Dedifferentiated amniotic fluid mesenchymal stem cell (primary cell): ENCODE measurements around the gene STXBP6.

Experiments
- DNase-seq: peaks from one replicate; pipeline ENCODE4 v3.0.0-alpha.2; 2016; ENCODE audit errors: extremely low spot score

Gene STXBP6

DNA sequence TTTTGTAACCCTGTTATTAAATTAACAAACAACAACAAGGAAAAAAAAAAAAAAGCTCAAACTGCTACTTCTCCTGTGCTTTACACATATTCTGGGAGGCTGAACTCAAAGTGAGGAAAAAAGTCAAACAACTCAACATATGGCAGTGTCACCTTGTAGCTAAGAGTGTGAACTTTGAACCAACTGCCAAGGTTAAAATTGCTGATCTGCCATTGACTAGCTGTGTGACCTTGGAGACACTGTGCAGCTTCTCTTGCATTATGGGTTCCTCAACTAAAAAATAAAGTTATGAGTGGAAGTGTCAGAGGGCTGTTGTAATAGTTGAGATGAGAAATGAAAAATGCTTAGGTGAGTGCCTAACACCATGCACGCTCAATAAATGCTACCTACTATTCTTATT lies 34.2 kb downstream of the STXBP6 start:
- no peak for DNase-seq

DNA sequence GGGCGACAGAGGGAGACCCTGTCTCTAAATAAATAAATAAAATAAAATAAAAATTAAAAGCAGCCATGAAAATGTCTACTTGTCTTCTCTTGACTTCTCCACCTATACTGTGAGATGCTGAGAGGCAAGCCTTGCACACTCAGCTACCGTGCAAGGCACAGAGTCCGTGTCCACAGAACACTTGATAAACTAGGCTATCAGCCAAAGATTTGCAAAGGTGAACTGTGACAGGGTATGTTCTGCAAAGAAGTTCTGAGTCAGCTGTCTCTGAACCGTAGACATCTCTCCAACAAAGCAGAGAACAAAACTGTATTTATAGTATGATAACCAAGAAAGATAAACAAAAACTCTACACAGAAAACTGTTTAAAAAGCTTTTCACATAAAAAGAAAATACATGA lies 35.5 kb downstream of the STXBP6 start:
- DNase-seq = no peak

DNA sequence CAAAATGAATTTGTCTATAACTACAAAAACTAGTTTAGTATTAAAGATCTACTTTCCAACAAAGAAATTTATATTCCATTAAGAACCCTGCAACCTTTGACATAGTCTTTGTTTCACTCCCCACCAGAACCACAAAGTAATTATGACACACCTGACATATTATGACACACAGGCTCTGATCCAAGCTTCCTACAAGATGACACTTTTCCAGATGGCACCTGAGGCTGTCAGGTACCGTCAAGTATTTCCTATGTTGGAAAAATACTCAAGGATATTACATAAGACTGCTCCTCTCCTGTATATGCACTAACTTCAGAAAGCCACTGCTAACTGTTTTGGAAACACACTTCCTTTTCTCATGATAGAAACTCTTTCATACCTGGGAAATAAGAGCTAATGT lies 38.9 kb downstream of the STXBP6 start:
- no peak for DNase-seq

DNA sequence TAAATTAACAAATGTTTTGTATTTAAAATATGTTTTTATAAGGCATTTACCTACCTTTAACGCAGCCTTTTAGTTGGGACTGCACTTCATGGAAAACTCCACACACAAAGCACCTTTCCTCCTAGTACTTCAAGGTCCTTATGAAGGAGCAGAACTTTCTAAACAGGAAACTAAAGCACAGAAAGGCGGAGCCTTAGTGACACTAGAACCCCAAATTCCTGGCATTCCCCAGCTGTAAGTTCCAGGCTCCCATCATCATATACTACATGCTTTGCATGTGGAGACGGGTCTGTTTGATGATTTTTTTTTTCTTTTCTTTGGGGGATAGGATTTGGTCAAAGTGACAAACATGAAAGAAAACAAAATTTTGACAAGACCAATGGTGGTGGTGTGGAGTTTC lies 39.5 kb downstream of the STXBP6 start:
- no peak for DNase-seq

DNA sequence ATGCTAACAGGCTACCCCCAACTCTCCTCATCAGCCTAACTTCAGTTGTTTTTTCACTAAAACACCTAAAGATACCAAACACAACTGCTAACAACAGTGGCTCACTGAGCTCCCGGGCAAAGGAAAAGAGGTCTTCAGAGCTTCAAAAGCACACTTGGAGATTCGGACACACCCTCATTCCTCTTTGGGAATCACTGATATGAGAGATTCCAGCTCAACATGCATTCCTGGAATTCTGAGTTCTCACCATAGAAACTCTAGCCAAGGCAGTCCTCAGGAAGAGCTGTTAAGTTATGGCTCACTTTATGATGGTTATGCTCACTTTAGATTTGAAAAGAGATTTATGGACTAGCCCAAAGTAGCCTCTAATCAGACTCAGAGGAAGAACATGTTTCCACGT lies 40.1 kb downstream of the STXBP6 start:
- peak; percentile 31 for DNase-seq

DNA sequence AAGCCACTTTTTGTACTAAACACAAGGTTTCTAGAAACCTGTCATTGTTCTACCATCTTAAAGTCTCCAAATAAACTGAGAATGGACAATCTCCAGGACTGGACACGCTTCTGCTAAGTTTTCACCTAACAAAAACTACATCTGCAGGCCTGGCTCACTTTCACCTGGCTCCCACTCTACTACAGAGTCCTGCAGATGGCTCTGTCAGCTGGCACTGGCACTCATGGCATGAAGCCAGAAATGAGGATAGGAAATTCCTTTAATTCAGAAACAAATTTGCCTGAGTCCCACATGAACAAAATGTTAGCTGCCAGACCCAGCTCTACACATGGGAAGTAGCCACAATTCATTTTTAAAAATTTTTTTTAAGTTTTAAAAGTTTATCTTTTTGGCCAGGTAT lies 42.1 kb downstream of the STXBP6 start:
- DNase-seq = no peak

DNA sequence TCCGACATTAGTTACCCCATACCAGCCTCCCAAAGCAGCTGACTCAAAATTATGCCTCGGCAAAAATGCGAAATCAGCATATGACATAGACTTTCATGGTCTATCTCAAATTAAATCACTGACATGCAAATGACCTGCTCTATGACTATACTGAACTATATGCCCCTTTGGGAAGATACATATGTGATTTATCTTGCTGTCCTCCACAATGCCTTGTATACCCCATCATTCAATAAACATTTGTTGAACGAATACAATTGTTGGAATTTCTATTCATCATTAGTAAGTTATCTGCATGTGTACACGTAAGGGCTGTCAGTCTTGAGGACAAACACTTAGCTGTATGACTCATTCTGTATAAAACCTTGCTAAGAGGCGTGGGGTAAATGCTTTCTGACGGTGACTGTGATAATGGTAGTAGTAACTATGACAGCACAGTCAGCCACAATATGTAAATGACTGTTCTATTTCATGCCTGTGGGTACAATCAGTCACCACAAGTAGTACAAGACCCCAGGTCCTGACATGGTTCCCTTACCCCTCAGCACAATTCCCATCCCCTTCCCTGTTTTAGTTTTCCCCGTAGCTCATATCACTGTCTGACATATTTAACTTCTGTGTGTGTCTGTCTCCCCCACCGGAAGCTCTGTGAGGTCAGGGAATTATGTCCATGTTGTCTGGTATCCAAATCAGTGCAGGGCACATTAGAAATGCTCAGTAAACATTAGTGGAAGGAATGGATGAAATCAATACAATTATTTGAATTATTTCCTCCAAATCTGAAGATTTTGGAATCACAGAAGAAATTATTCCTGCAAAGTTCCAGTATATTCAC lies 42.8 kb downstream of the STXBP6 start:
- DNase-seq = peak; percentile 74

DNA sequence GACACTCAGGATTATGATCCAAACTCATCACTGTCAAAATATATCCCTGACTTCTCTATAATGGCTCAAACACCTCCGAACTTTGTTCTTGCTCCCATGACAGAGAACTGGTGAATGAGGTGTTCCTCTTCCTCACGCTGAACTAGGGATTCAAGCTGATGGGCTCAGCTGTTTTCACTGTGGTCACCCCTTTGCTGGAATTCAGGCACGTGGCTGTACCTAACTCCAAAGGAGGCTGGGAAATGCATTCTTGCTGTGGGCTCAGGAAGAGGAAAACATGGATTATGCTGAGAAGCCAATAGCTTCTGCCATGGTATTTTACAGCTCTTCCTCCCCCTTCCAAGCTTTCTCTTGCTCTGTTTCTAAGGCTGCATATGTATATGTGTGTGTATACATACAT lies 43.9 kb downstream of the STXBP6 start:
- DNase-seq = no peak

DNA sequence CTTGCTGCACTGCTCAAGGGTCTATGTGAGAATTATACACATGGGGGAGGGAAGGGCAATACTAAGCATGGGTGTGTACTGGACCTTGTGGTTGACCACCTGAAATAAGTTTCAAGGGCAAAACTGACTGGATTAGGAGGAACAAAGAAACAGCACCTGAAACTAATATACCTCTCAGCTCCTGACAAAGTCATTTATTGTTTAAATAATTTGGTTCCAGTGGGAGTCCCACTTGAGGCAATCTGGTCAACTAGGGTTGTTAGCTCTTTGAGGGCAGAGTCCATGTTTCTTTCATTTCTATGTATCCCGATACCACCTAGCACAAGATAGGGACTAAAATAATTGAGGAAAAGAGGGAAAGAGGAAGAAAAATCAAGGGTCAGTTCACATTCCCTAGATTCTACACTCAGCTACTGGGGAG lies 45.5 kb downstream of the STXBP6 start:
- DNase-seq = no peak

DNA sequence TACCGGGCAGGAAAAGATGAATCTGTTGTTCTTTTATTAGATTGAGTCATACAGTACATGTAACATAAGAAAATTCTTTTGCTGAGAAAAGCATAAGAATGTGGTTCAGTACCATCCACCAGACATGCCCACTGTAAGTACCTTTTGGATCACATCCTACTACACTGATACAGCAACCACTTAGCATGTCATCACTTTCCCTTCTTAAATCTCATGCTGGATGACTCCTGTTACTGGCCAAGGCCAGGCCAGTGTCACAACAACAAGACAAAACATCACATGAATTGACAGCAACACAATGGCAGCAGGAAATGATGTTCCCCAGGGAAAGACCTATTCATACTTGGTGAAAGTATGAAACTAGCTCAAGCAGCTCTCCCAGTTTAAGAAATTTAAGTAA lies 46.4 kb downstream of the STXBP6 start:
- DNase-seq = peak; percentile 19

DNA sequence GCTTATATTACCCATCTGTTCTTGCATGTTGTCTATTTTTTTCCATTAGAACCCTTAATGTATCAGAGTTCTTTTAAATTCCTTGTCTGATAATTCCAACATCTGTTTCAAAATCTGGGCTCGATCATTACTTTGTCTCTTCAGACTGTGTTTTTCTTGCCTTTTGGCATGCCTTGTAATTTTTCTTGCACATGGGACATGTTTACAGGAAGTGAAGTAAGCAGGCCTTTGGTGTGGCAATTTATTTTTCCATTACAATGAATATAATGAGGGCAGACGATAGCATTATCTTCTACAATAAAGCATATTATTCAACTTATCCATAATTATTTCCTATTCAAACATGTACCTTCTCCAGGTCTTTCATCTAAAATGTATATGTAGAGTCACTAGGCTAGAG lies 48.3 kb downstream of the STXBP6 start:
- DNase-seq = no peak

DNA sequence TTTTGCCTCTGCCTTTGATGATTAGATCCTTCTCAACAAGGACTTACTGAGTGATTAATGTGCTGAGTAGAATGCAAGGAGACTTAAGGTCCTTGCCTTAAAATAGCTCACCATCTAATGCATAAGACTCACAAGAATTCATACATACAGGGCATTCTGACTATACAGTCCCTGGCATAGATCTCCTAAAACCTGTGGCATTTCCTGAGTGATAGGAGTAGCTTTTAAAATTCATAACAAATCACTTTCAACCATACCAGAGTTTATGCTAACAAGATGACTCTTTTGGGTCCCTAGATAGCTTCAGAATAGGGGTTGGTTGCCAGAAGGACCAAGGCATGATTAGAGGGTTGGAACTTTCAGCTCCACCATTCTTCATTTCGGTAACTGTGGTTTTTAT lies 48.8 kb downstream of the STXBP6 start:
- no peak for DNase-seq

DNA sequence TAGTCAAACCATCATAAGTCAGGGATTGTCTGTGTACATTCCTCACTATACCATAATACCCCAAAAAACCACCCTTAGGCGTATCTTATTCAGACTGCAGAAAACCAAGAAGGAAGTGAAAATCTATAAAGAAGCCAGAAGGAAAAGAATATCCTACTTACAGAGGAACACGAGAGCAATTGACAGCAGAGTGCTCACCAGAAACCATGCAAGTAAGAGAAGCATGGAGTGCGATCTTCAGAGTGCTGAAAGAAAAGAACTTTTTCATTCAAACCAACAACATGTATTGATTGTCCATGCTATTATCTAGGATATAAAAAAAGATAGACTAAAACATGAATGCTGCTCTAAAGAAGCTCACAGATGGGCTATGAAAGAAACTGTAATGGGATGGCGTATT lies 50.8 kb downstream of the STXBP6 start:
- no peak for DNase-seq

DNA sequence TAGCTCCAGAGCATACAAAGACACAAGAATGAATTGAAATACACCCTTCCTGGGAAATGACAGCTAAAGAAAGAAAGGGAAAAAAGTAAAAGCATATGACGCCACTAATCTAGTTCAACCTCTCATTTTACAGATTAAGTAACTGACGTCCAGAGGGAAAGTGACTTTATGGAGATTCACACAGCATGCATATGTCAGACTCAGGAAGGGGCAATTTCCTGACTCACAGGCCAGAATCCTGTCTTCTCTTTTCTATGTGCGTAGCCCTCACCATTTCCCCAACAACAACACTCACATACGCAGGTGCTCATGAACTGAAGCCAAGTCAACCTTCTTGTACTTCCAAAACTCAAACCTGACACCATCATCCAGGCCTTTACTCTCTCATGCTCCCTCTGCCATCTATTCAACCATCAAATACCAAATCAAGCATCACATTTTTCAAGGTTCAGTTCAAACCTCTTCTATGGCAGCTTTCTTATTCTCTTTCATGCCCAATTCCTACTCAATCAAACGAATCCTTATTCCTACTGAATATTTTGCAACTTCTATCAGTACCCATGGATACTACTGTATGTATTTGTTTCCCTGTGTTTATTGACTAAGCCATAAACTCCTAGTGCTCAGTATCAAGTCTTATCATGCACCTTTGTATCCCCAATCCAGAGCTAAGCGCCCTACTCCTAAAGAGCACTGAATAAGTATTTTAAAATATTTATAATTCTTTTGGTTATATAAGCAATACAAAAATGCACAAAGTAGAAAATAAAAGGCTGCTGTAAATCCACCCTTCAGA lies 52.8 kb downstream of the STXBP6 start:
- DNase-seq = no peak

DNA sequence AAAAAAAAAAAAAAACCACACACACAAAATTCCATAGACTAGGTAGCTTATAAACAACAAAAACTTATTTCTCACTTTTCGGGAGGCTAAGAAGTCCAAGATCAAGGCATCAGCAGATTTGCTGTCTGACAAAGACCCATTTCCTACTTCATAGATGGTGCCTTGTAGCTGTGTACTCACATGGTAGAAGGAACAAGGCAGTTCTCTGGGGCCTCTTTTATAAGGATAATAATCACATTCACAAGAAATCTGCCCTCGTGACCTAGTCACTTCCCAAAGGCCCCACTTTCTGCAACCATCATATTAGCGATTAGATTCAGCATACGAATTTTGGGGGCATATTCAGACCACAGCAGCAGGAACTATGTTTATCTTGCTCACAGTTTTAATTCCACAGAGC lies 54.9 kb downstream of the STXBP6 start:
- no peak for DNase-seq

DNA sequence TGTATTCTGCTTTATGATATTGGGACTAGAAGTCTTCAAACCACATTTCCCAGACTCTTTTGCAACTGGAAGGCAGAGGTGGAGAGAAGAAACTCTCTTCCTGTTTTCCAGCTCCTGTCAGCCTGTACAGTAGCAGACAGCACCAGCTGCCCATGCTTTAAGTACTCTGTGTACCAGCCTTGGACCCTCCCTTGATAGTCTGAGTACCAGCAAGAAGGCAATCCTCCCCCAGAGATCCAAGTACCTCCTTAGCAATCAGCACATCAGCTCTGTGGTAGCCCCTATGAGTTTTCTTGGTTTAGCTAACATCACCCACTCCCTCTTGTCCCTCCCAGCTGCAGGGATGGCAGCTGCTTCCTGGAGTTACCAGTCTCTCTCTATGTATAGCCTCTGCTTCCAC lies 56.3 kb downstream of the STXBP6 start:
- no peak for DNase-seq

DNA sequence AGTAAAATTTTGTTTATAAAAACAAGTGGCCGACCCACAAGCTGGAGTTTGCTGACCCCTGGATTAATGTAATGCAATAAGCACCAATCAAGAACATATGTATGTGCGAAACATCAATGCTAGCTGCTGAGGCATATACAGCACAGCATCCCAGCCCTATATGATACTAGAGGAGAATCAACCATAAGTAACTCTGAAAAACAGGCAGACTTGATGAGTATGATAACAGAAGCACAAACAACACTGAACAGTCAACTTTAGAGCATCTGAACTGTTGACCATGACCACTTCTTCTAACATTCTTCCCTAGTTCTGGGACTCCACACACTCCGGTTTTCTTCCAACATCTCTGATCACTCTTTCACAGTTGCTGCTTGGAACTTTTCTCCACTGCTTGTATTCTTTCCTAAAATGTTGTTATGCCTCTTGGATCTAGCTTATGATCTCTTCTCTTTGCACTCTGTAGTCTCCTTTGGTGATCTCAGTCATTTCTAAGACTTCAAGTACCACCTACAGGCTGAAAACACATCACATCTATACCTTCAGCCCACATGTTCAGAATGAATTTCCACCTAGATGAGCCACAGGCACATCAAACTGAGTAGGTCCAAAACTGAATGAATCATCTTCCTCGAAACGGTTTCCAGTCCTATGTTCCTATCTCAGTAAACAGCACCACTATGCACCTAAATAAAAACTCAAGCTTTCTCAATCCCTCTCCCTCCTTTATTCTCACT lies 57.2 kb downstream of the STXBP6 start:
- DNase-seq = no peak

DNA sequence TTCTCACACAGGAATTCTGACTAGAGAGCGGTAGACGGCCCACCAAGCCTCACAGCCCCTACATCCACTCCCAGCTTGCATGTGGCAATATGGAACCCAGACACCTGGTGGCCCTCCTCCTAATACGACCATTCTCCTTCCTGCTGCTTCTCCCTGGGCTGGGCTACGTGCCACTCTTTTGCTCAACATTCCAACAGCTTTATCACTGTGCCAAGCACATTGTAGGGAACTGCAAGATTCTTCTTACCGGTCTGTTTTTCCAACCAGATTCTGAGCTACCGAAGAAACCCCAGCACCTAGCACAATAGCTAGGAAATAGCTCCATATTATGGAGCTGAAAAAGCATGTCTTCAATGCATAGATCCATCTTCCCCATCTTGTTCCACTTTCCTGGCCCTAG lies 58.1 kb downstream of the STXBP6 start:
- DNase-seq = no peak

DNA sequence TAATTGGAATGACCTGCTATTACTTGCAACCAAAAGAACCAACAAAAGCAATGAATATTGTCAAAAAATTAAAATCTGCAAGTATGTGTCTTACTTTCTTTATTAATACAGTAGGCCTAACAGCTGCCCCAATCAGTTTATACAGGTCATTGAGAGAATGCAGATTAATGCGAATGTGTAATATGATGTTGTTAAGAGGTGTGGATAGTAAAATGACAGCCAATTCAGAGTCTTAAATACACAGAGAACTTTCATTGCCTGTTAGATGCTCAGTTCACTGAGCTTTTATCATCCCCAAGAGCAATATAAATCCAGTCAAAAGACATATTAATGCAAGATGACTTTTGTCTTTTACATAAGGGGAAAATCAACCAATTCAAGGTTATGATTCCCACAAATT lies 58.7 kb downstream of the STXBP6 start:
- no peak for DNase-seq

DNA sequence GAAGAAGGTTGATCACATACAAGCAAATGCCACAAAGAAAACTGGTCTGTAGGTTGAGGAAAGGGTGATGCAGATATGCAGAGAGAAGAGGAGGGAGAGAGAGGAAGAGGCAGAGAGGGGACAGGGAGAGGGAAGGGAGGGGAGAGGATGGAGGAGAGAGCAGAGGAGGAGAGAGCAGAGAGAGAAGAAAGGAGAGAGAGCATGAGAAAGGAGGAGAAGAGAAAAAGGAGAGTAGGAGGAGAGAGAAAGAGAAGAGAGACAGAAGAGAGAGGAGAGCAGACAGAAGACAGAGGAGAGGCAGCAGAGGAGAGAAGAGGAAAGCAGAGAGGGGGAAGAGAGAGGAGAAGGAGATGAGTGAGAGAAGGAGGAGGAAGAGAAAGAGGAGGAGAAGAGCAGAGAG lies 59.2 kb downstream of the STXBP6 start:
- no peak for DNase-seq

DNA sequence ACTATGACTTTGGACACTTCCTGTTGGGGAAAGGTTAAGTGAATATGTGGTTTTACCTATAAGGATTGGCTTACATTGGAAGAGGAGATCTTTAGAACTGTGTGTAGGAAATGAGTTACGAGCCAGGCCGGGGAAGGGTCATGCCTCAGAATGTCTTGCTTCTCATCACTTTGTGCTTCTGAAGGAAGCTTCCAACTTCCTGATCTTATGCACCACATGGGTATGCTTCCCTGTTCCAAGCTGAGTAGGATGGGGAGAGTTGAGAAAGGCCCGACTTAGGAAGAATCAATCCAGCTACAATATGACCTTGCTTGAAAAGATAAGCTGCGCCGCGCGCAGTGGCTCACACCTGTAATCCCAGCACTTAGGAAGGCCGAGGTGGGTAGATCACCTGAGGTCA lies 59.9 kb downstream of the STXBP6 start:
- no peak for DNase-seq

DNA sequence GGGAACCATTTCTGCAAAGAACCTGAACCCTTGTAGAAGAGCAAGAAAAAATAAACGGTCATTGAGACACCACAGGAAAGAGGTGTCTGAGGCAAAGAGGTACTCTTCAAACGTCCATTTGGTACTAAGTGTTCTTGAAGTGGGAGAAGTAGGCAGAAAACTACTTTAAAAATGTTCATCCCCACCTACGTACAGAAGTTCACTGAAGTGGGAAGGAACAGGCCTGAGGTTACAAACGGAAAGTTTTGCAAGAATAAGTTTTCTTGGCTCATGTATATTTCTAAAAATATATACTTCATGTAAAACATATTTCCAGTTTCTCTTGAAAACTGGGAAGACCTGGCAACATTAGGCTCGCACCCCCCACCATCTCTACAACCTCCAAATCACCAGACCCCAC lies 61.2 kb downstream of the STXBP6 start:
- no peak for DNase-seq
